SK-N-SH (cell line): ENCODE data around the gene PET100.

Experiments used
- FOSL2 ChIP-seq: IDR thresholded peaks from 2 replicates; pipeline ENCODE4 v1.4.0; 2012; ENCODE audit warnings: low read depth, mild to moderate bottlenecking, moderate library complexity, borderline replicate concordance
- NFIC ChIP-seq: IDR thresholded peaks from 2 replicates; pipeline ENCODE4 v1.4.0; 2012; ENCODE audit warnings: borderline replicate concordance
- TAF1 ChIP-seq: IDR thresholded peaks from 2 replicates; pipeline ENCODE4 v1.6.1; 2012; ENCODE audit warnings: low read depth, mild to moderate bottlenecking, low read length, moderate library complexity, borderline replicate concordance

DNA sequence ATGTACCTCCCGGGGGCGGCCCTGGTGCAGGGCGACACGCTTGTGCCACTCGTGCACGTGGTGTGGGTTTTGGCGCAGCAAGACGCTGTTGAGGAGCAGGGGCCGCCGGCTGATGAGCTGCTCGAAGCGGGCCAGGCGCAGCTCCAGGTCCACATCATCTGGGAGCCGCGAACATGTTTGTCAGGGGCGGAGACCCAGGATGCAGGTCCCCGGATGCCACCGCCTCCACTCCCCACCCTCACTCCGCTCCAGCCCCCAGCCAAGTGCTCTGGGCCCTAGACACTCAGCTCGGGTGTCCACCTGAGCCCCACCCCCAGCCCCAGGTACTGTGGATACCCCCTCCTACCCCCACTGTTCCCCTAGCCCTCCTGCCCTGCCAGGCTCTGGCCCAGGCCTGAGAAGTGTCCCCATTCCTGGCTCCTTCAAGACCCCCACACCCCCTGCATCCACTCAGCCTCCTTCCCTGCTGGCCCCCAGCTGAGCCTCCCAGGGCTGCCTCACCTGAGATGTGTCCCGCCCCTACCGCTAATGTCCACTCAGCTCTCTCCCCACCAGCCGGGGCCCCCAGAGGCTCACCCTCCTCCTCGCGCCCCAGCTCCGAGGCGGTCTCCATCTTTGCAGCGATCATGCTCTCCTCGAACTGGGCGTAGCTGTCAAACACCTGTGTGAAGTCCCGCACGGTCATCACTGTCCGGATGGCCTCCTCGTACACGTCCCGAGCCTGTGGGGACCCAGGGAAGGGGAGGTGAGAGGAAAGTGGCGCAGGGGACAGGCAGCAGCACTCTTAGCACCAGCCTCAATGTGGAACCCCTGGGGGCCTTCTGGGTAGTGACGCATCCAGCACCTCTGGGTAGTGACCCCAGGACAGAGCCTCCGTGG is 5.6 kb upstream of the PET100 start:
- TF ChIP-seq NFIC = no peak
- no peak for TF ChIP-seq TAF1
- no peak for TF ChIP-seq FOSL2
